Activated T-cell treated with anti-CD3 and anti-CD28 coated beads for 1 hour (primary cell): ENCODE data around the gene KCNQ5.
"Not testable (repeated sequence)": the region's sequence is repeated elsewhere in the genome, so short reads cannot be mapped to it uniquely, and the experiment has no call there.

Source experiments
- DNase-seq: peaks from one replicate; pipeline ENCODE4 v3.0.0-alpha.2; 2020; ENCODE audit warnings: low read depth

The KCNQ5 gene

GRCh38 chr6:72844614-72845013 lies 222.8 kb downstream of the KCNQ5 start:
- DNase-seq: no peak

- DNase-seq: no peak
These were observed 227.5 kb downstream of the KCNQ5 start for GRCh38 chr6:72849346-72849745.

- no peak for DNase-seq
These were observed 228.2 kb downstream of the KCNQ5 start for GRCh38 chr6:72850040-72850439.

GRCh38 chr6:72850469-72850868 lies 228.6 kb downstream of the KCNQ5 start:
- DNase-seq: no peak

- DNase-seq: no peak
These were observed 233.6 kb downstream of the KCNQ5 start for GRCh38 chr6:72855471-72855870.

GRCh38 chr6:72856801-72857200 lies 234.9 kb downstream of the KCNQ5 start:
- no peak for DNase-seq

- DNase-seq: no peak
These were observed 236.1 kb downstream of the KCNQ5 start for GRCh38 chr6:72857791-72858585.

- DNase-seq: no peak
These were observed 239.2 kb downstream of the KCNQ5 start for GRCh38 chr6:72861059-72861458.

GRCh38 chr6:72861935-72862432 lies 240.1 kb downstream of the KCNQ5 start:
- DNase-seq: no peak

- DNase-seq: no peak
These were observed 241.3 kb downstream of the KCNQ5 start for GRCh38 chr6:72863131-72863530.

GRCh38 chr6:72864236-72864635 lies 242.4 kb downstream of the KCNQ5 start:
- DNase-seq: no peak

- DNase-seq: no peak
These were observed 242.9 kb downstream of the KCNQ5 start for GRCh38 chr6:72864799-72865198.

- DNase-seq: no peak
These were observed 243.6 kb downstream of the KCNQ5 start for GRCh38 chr6:72865467-72865866.

GRCh38 chr6:72869621-72870020 lies 247.8 kb downstream of the KCNQ5 start:
- no peak for DNase-seq

GRCh38 chr6:72873433-72873832 lies 251.6 kb downstream of the KCNQ5 start:
- no peak for DNase-seq

GRCh38 chr6:72876256-72876655 lies 254.4 kb downstream of the KCNQ5 start:
- no peak for DNase-seq

- DNase-seq: no peak
These were observed 264.3 kb downstream of the KCNQ5 start for GRCh38 chr6:72886170-72886569.

- no peak for DNase-seq
These were observed 268.4 kb downstream of the KCNQ5 start for GRCh38 chr6:72890233-72890632.

- no peak for DNase-seq
These were observed 268.8 kb downstream of the KCNQ5 start for GRCh38 chr6:72890671-72891070.

- DNase-seq: no peak
These were observed 271.0 kb downstream of the KCNQ5 start for GRCh38 chr6:72892901-72893300.

GRCh38 chr6:72894091-72894490 lies 272.2 kb downstream of the KCNQ5 start:
- DNase-seq: no peak

- not testable (repeated sequence) for DNase-seq
These were observed 276.4 kb downstream of the KCNQ5 start for GRCh38 chr6:72898313-72898712.

GRCh38 chr6:72905705-72906478 lies 284.0 kb downstream of the KCNQ5 start:
- no peak for DNase-seq
